Stimulated activated CD4-positive, alpha-beta T cell treated with anti-CD3 and anti-CD28 coated beads, Interleukin-1b, Interleukin-23, amount 100 ng/mL, for 4 hours (primary cell): ENCODE data around the gene WDR48.
"Not testable (repeated sequence)": the region's sequence is repeated elsewhere in the genome, so short reads cannot be mapped to it uniquely, and the experiment has no call there.

Experiments
- DNase-seq, 2 donors: peaks; one replicate each; pipeline ENCODE4 v3.0.0-alpha.2; 2020; ENCODE audit warnings: low read depth in 2 of 2

Gene WDR48

GRCh38 chr3:39051649-39052561 is at the start of gene WDR48, which contains the start of gene SCN11A:
TSS of gene WDR48 (plus strand) at chr3:39052016. CDS start at chr3:39052026, 10 bp downstream.
TSS of gene SCN11A (minus strand) at chr3:39051944. CDS start at chr3:38950362, 101,582 bp downstream.
- DNase-seq, result peak; percentile 79 to 81

DNA sequence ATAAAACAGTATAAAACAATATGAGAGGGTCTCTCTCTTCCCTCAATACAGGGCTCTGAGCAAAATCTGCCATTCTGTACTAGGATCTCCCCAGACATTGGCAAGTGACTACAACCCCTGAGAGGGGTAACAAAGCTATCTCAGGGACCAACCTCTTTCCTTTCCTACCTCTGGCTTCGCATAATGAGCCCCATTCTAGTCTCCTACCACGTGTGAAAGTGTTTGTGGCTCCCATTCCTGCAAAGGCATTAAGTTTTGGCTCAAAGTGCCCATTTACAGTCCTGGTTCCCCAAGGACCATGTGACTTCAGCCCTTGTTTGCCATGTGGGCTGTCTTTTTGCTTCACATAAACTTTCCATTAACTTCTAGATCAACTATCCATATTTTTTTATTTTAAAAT is 46.5 kb upstream of the WDR48 start:
- no peak for DNase-seq

DNA sequence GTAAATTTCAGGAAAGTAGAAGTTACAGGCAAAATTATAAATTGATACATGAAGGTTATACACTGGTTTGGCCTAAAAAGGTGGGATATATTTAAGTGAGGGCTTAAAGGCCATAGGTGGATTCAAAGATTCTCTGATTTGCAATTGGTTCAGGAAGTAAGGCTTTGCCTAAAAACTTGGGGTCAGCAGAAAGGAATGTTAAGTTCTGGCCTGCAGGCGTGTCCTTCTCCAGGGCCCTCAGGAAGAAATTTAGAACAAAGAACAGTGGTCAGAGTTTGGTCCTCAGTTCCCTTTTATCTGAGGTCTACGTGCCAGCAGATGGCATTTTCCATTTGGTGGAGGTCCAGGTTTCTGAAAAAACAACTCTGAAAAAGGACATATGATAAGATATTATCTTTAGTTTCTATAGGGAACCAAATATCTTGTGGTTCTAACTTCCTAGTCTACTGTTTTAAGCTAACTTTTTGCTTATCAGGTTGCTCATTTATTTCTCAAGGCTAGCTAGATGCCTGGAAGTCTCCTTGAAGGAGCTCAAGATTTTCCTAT is 40.6 kb upstream of the WDR48 start:
- DNase-seq, result no peak

DNA sequence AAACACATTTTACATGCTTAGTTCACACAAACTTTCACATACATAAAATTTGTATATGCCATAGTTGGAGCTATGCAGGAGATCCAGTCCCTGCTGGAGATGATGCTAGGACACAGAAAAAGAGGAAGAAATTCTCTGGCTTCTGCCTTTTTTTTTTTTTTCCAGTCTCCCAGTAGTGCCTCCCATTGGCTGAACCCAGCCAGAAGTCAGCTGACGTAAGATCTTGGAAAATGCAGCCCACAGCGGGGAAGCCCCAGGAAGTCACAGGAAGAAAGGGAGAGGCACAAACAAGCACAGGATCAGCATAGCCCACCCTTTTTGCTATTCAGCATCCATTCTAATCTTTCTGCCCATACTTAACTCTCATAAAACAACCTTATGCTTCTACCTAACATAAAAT is 38.5 kb upstream of the WDR48 start:
- DNase-seq, result no peak

- DNase-seq, result no peak
These were observed 37.8 kb upstream of the WDR48 start for GRCh38 chr3:39013921-39014509.

DNA sequence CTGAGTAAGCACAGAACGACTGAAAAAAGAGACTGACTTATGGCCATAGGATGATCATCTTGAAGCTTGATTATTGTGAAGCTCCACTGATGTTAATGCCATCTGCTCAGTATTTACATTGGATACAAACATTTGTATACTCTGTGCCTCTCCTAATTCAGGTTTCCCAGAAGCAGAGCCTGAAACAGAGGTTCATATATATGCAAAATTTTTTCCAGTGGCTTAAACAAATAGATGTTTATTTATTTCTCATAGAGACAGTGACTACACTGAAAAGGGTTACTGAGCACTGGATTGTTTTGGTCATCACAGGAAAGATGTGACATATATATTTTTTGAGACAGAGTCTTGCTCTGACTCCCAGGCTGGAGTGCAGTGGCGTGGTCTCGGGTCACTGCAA is 36.4 kb upstream of the WDR48 start:
- no peak for DNase-seq

GRCh38 chr3:39019299-39019698 is 32.5 kb upstream of the WDR48 start:
- DNase-seq, result no peak

GRCh38 chr3:39021029-39021428 is 30.8 kb upstream of the WDR48 start:
- no peak for DNase-seq

DNA sequence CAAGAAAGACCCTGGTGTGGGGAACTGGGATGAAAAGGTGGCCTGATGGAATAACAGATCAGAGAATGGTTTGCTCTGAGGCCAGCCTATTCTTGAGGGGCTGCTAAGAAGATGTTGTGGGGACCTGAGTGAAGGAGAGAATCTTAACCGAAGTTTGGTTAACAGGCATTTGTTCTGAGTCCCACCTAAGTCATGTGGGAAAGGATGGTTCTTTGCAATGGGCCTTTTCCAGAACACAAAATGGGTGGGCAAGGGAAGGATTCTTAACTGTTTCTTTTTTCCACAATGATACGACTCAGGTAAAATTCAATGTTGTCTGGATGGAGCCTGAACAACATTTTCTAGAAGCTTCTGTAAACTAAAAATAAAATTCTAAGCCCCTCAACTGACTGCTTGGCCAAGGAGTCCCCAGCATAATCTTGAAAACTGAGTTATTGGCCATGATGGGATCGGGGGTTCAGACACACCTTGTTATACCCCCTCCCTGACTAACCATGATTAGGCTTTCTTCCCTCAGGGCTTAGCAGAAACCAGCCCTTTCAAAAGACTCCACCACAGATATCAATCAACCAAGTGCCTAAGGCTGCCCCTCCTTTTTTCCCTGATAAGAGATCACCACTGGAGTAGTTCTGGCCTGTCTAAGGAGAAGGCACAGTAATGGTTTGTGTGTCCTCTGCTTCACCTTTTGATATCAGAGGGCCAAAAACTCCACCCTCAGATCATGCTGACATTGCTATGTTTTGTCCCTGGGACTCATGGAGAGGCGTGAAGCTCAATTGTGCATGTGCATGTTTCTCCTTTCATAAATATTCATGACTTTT is 30.1 kb upstream of the WDR48 start:
- no peak for DNase-seq

DNA sequence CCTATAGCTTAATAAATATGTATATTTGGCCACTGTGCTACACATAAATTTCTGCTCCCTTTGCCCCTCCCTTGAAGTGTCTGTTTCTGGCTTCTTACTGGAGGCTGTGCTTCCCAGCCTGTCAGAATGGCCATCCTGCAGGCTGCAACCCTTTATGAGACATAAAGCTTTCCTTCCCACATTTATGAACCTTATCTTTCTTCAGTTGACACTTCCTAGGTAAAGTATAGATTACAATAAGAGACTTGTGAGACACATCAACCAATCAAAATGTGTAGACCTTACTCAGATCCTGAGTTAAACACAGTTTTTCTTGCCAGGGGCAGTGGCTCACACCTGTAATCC is 29.6 kb upstream of the WDR48 start:
- DNase-seq, result no peak

DNA sequence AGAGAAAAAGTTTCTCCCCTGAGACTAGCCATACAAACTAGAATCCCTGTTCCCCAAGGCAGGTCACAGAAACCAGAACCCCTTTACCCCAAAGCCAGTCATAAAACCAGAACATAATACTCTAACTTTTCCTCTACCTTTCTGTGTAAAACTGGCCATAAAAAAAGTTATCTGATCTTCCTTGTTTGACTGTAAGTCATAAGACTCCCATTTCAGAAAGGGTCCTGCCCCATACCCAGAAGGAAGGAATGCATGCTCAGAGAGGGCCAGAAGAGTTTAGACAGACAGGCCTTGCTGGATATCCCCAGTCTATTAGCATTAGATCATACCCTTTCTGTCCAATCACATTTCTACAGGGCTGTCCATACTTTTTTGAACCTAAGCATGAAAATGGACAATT is 27.3 kb upstream of the WDR48 start:
- no peak for DNase-seq

GRCh38 chr3:39025222-39025970 is 26.4 kb upstream of the WDR48 start:
- DNase-seq, result no peak

DNA sequence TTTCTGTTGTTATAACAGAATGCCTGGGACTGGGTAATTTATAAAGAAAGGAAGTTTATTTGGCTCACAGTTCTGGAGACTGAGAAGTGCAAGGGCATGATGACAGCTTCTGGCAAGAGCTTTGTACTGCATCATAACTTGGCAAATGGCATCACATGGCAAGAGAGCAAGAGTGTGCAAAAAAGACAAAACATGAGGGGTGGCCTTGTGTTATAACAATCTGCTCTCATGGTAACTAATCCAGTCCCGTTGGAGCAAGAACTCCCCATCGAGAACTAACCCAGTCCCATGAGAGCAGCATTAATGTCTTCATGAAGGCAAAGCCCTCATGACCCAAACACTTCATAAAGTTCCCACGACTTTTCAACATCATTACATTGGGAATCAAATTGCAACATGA is 23.3 kb upstream of the WDR48 start:
- DNase-seq, result no peak

GRCh38 chr3:39029556-39029955 is 22.3 kb upstream of the WDR48 start:
- DNase-seq, result no peak

DNA sequence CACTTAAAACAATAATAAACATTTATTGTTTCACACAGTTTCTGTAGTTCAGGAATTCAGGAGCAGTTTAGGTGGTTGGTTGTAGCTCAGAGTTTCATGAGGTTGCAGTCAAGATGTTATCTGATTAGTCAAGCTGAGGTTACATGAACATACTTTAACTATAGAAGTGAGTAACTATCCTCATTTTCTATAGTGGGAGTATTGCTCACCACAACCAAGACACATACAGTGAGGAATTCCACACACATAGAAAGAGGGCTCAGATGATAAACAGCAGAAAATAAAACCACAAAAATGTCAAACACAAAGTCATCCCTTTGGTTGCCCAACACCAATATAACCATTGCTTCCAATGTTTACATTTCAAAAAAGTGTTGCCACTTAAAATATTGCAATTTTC is 13.7 kb upstream of the WDR48 start:
- no peak for DNase-seq

GRCh38 chr3:39050029-39050428 is 1.8 kb upstream of the WDR48 start:
- no peak for DNase-seq

GRCh38 chr3:39052583-39052982 is 767 bp downstream of the WDR48 start:
- no peak for DNase-seq

DNA sequence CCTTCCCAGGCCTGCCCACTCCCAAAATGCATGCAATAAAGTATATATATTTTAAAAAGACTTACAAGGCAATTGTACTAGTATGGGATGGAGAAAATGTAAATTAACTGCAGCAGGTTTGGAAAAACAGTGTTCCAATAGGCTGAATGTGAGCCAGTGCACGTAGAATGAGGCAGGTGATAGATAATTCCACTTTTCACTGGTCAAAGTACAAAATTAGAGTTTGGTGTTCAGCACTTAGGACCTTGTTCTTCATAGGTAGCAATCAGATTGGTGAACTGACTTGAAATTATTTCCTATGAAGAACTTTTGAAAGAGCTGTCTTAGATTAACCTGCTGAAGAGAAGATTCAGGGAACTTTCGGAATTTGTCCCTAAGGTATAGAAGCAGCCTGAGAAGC is 1.9 kb downstream of the WDR48 start:
- DNase-seq, result no peak

DNA sequence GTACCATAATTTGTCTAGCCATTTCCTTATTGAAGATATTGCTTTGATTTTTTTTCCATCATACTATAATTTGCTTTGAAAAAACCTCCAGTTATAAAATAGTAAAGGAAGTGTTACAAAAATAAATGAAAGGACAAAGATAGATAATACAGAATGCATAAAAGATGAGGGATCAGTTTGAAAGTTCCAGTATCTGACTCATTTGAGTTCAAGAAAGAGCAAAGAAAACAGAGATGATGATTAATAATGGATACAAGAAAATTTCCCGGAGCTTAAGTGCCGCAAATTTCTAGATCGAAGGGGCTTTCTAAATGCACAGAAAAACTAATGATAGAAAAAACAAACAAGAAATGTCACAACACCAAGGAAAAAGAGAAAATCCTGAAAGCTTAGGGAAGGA is 4.3 kb downstream of the WDR48 start:
- DNase-seq, result no peak

GRCh38 chr3:39061228-39061627 is 9.4 kb downstream of the WDR48 start:
- DNase-seq, result not testable (repeated sequence)

DNA sequence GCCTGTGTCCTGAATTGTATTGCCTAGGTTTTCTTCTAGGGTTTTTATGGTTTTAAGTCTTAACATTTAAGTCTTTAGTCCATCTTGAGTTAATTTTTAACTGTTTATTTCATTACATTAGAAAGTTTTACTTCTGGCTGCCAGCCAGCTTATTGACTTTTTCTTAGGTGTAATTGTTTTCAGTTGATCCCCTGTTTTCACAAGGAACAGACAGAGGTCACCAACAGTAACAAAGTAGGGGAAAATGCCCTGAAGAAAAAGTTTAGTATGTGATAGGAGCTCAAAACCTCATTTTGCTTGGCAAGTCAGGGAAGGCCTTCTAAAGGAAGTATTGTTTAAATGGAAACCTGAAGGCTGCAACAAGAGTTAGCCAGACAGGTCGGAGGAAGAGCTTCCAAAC is 10.4 kb downstream of the WDR48 start:
- no peak for DNase-seq
